Endodermal cell (in vitro differentiated cells): ENCODE results near the gene STARD13. TPM values are rescaled to one million over a fixed set of nuclear protein-coding genes. Genes with fewer than 3 reads are reported as not detected.

Experiments used
- DNase-seq: peaks from one replicate; pipeline ENCODE4 v3.0.0-alpha.2; 2017
- H3K27ac ChIP-seq: 2 replicates; pipeline ENCODE4 v1.5.1; 2013; ENCODE audit warnings: mild to moderate bottlenecking, low read depth, low read length, moderate library complexity
- H3K27me3 ChIP-seq: 2 replicates; pipeline ENCODE4 v1.6.1; 2013; ENCODE audit warnings: mild to moderate bottlenecking, low read length, moderate library complexity; ENCODE audit not compliant: insufficient read depth, control insufficient read depth, poor library complexity, severe bottlenecking
- H3K36me3 ChIP-seq: 2 replicates; pipeline ENCODE4 v1.7.0; 2013; ENCODE audit warnings: mild to moderate bottlenecking, low read length, moderate library complexity; ENCODE audit not compliant: control insufficient read depth, insufficient read depth
- H3K4me1 ChIP-seq: one replicate; pipeline ENCODE4 v1.7.0; 2013; ENCODE audit warnings: low read length; ENCODE audit not compliant: control insufficient read depth, insufficient read depth
- H3K4me3 ChIP-seq: 2 replicates; pipeline ENCODE4 v1.5.1; 2013; ENCODE audit warnings: mild to moderate bottlenecking, low read length, moderate library complexity
- H3K9ac ChIP-seq: 2 replicates; pipeline ENCODE4 v1.6.1; 2013; ENCODE audit warnings: mild to moderate bottlenecking, low read length, moderate library complexity; ENCODE audit not compliant: poor library complexity, severe bottlenecking; ENCODE audit errors: extremely low read depth
- H3K9me3 ChIP-seq: 2 replicates; pipeline ENCODE4 v1.6.1; 2013; ENCODE audit warnings: mild to moderate bottlenecking, low read length, moderate library complexity; ENCODE audit not compliant: control insufficient read depth
- H3K27ac Mint-ChIP-seq: 2 replicates; pipeline ENCODE4 v1.8.0; 2020; ENCODE audit warnings: mixed read lengths
- H3K27me3 Mint-ChIP-seq: 2 replicates; pipeline ENCODE4 v1.8.0; 2021; ENCODE audit warnings: mild to moderate bottlenecking, mixed read lengths; ENCODE audit not compliant: insufficient read depth
- H3K36me3 Mint-ChIP-seq: 2 replicates; pipeline ENCODE4 v1.8.0; 2020; ENCODE audit warnings: low read depth, mixed read lengths
- H3K4me1 Mint-ChIP-seq: 2 replicates; pipeline ENCODE4 v1.8.0; 2020; ENCODE audit warnings: mixed read lengths
- H3K4me3 Mint-ChIP-seq: 2 replicates; pipeline ENCODE4 v1.8.0; 2020; ENCODE audit warnings: mild to moderate bottlenecking, moderate library complexity, mixed read lengths
- H3K9me3 Mint-ChIP-seq: 2 replicates; pipeline ENCODE4 v1.8.0; 2020; ENCODE audit warnings: mild to moderate bottlenecking, mixed read lengths
- WGBS, 2 experiments: methylation state at CpG; one replicate each; pipeline versions ENCODE4 v1.1.5 to v1.1.7; 2013; ENCODE audit warnings: missing lambda C conversion rate in 2 of 2, mixed read lengths in 1 of 2; ENCODE audit not compliant: insufficient coverage in 1 of 2, insufficient read length in 1 of 2; 5-methylcytosine and 5-hydroxymethylcytosine counted together
- total RNA-seq, 2 donors: library from RNA; stranded (reverse); fragmentation: NEBNext Ultra II Directional in 1 of 2; extraction: Animal tissue kit (Norgen Biotek cat#: 25700) in 1 of 2; gene quantifications; 2 replicates in 1 of 2; 3 replicates in 1 of 2; pipeline ENCODE4 v1.2.1, GENCODE V29; 2021
- TF ChIP-seq, protein P1 (sequence below): fragments of 200-600 bp; sonication (generic); conservative IDR thresholded peaks from 2 replicates; pipeline ENCODE4 v1.5.0; 2021; ENCODE audit warnings: antibody characterized with exemption, mild to moderate bottlenecking

The STARD13 gene
- total RNA-seq, 2 donors from 2014 or later = 2.5 to 3.7 TPM

DNA sequence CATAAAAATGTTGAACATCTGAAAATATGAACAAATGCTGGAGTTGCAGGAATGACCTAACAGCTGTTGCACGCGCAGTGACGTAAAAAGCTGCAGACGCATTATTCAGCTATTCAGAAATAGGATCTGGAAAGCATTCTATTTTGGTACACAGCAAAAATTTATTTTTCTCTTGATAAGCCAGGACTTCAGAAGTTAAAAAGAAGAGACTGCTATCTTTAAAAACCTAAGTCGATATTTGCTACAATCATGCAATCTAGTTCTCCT lies 36.9 kb upstream of the STARD13 start:
- Mint-ChIP-seq H3K4me3 (no peak overlapping the region), H3K9me3 (no peaks in the 10 kb centered on the region), H3K27me3 (no peaks in the 10 kb centered on the region), H3K36me3 (no peaks in the 10 kb centered on the region), H3K27ac (no peak overlapping the region), H3K4me1 (peaks cover 5% of the 10 kb centered on the region)
- no peak overlapping the region for H3K27ac ChIP-seq
- 81 to 96% methylated on average over 4 to 5 of the region's 5 CpGs for WGBS, 2 experiments
- DNase-seq = no peak
- no peaks in the 10 kb centered on the region for H3K4me1 ChIP-seq
- no peaks in the 10 kb centered on the region for H3K27me3 ChIP-seq
- no peaks in the 10 kb centered on the region for H3K36me3 ChIP-seq
- TF ChIP-seq, protein P1, sequence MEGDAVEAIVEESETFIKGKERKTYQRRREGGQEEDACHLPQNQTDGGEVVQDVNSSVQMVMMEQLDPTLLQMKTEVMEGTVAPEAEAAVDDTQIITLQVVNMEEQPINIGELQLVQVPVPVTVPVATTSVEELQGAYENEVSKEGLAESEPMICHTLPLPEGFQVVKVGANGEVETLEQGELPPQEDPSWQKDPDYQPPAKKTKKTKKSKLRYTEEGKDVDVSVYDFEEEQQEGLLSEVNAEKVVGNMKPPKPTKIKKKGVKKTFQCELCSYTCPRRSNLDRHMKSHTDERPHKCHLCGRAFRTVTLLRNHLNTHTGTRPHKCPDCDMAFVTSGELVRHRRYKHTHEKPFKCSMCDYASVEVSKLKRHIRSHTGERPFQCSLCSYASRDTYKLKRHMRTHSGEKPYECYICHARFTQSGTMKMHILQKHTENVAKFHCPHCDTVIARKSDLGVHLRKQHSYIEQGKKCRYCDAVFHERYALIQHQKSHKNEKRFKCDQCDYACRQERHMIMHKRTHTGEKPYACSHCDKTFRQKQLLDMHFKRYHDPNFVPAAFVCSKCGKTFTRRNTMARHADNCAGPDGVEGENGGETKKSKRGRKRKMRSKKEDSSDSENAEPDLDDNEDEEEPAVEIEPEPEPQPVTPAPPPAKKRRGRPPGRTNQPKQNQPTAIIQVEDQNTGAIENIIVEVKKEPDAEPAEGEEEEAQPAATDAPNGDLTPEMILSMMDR = no peak
- H3K9ac ChIP-seq = no peak overlapping the region
- peaks cover 4% of the 10 kb centered on the region for H3K9me3 ChIP-seq
- no peak overlapping the region for H3K4me3 ChIP-seq

DNA sequence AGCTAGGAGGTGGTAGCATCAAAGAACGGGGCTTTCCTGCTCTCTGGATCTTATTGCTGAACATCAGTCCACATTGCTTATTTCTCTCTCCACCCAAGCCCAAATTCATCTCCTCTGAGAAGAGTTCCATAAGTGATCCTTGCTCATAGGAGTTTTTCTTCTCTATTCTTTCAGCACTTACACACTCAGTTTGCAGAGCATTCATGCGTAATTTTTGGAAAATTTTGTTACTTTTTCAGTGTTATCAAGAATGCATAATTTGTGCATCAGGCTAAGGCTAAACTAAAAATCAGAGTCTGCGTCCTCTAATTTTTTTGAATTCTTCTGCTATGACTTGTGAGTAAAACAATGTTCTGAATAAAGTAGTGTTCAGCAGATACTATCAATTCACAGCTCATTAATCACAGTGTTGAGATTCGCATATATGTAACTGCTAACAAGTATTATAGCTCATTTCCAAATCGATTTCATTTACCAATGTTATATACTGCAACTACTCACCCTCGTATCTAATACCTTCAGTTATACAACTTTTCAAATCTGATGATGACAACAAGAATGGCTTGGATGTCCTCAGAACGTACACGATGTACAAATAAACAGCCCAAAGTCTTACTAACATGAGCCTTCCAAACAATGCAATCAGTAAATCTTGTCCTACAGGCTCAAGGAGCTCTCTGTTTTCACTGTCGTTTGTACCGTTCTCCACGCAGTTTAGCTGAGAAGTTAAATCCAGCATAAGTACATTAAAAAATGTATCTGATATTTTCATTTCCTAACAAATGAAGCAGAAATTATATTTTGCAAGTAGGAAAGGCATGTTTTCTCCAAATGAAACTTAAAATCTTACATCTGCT lies 36.4 kb upstream of the STARD13 start:
- 80 to 84% methylated on average over 9 to 11 of the region's 11 CpGs for WGBS, 2 experiments
- H3K36me3 ChIP-seq = no peaks in the 10 kb centered on the region
- H3K9me3 ChIP-seq = peaks cover 4% of the 10 kb centered on the region
- no peak for DNase-seq
- H3K27me3 ChIP-seq = no peaks in the 10 kb centered on the region
- H3K4me1 ChIP-seq = no peaks in the 10 kb centered on the region
- no peaks in the 10 kb centered on the region for H3K36me3 Mint-ChIP-seq
- H3K9me3 Mint-ChIP-seq = no peaks in the 10 kb centered on the region
- no peak overlapping the region for H3K4me3 Mint-ChIP-seq
- H3K27ac Mint-ChIP-seq = no peak overlapping the region
- no peak overlapping the region for H3K27ac ChIP-seq
- peaks cover 5% of the 10 kb centered on the region for H3K4me1 Mint-ChIP-seq
- H3K27me3 Mint-ChIP-seq = no peaks in the 10 kb centered on the region
- TF ChIP-seq, protein P1 = no peak
- no peak overlapping the region for H3K4me3 ChIP-seq
- no peak overlapping the region for H3K9ac ChIP-seq

DNA sequence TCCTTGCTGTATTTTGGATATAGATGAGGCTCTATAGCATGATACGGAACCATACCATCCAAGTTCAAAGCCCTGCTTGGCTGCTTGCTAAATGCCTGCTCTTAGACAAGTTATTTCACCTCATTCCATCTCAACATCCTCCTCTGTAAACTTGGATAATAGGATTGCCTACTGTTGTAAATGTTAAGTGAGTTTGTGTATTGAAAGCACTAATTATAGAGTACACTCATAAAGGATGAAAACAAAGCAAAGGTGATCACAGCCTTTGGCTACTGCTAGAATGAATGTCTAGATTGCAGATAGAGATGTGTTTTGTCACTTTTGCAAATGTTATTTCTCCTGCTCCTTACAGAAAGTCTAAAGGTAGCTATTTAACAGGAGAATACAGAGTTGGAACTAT lies 34.3 kb upstream of the STARD13 start:
- WGBS, 2 experiments = 100% methylated on average over 1 of the region's 1 CpG; no CpG with 5 or more reads in 1 of the 2 experiments
- peaks cover 4% of the 10 kb centered on the region for H3K9me3 ChIP-seq
- no peaks in the 10 kb centered on the region for H3K4me1 Mint-ChIP-seq
- H3K9me3 Mint-ChIP-seq = no peaks in the 10 kb centered on the region
- no peak for DNase-seq
- H3K27ac Mint-ChIP-seq = no peak overlapping the region
- no peak overlapping the region for H3K4me3 Mint-ChIP-seq
- TF ChIP-seq, protein P1 = no peak
- no peak overlapping the region for H3K27ac ChIP-seq
- no peaks in the 10 kb centered on the region for H3K36me3 ChIP-seq
- no peaks in the 10 kb centered on the region for H3K27me3 Mint-ChIP-seq
- H3K9ac ChIP-seq = no peak overlapping the region
- no peak overlapping the region for H3K4me3 ChIP-seq
- no peaks in the 10 kb centered on the region for H3K4me1 ChIP-seq
- H3K36me3 Mint-ChIP-seq = no peaks in the 10 kb centered on the region
- H3K27me3 ChIP-seq = no peaks in the 10 kb centered on the region
